ENCODE measurements around the gene PCDHB6.
"Not testable (repeated sequence)": the region's sequence is repeated elsewhere in the genome, so short reads cannot be mapped to it uniquely, and the experiment has no call there.

Gene PCDHB6

GRCh38 chr5:141149812-141150211 lies at the start of gene PCDHB6:
Gene PCDHB6, plus strand, starts transcription at chr5:141150057. Its CDS starts 201 bp downstream, at chr5:141150258.
- DNase-seq (ENCODE audit: low read depth in 3 of 3, low spot score in 1 of 3): no peak

GRCh38 chr5:141100243-141100805 lies 49.5 kb upstream of the PCDHB6 start, which contains the start of gene PCDHB3:
Gene PCDHB3, plus strand, starts transcription at chr5:141100473. Its CDS starts 177 bp downstream, at chr5:141100650.
- DNase-seq (ENCODE audit: low read depth in 3 of 3, low spot score in 1 of 3): no peak

GRCh38 chr5:141101059-141101458 lies 48.8 kb upstream of the PCDHB6 start:
- no peak for DNase-seq (ENCODE audit: low read depth in 3 of 3, low spot score in 1 of 3)

- DNase-seq (ENCODE audit: low read depth in 3 of 3, low spot score in 1 of 3): not testable (repeated sequence)
These were observed 47.8 kb upstream of the PCDHB6 start for GRCh38 chr5:141102070-141102469.

- not testable (repeated sequence) for DNase-seq (ENCODE audit: low read depth in 3 of 3, low spot score in 1 of 3)
These were observed 47.4 kb upstream of the PCDHB6 start for GRCh38 chr5:141102471-141102870.

- no peak for DNase-seq (ENCODE audit: low read depth in 3 of 3, low spot score in 1 of 3)
These were observed 44.5 kb upstream of the PCDHB6 start for GRCh38 chr5:141105350-141105749.

- DNase-seq (ENCODE audit: low read depth in 3 of 3, low spot score in 1 of 3): no peak
These were observed 30.6 kb upstream of the PCDHB6 start for GRCh38 chr5:141119250-141119649.

- DNase-seq (ENCODE audit: low read depth in 3 of 3, low spot score in 1 of 3): no peak
These were observed 28.3 kb upstream of the PCDHB6 start, which contains the start of gene PCDHB4 for GRCh38 chr5:141121563-141121962. Gene PCDHB4, plus strand, starts transcription at chr5:141121818. Its CDS starts 181 bp downstream, at chr5:141121999.

- no peak for DNase-seq (ENCODE audit: low read depth in 3 of 3, low spot score in 1 of 3)
These were observed 27.9 kb upstream of the PCDHB6 start for GRCh38 chr5:141121985-141122384.

GRCh38 chr5:141123396-141124135 lies 26.3 kb upstream of the PCDHB6 start:
- not testable (repeated sequence) for DNase-seq (ENCODE audit: low read depth in 3 of 3, low spot score in 1 of 3)

- DNase-seq (ENCODE audit: low read depth in 3 of 3, low spot score in 1 of 3): no peak
These were observed 22.6 kb upstream of the PCDHB6 start for GRCh38 chr5:141127305-141127704.

GRCh38 chr5:141135030-141135717 lies 14.7 kb upstream of the PCDHB6 start, which contains the start of gene PCDHB5:
Gene PCDHB5, plus strand, starts transcription at chr5:141135206. Its CDS starts 229 bp downstream, at chr5:141135435.
- DNase-seq (ENCODE audit: low read depth in 3 of 3, low spot score in 1 of 3): no peak

GRCh38 chr5:141135718-141136266 lies 14.1 kb upstream of the PCDHB6 start:
- DNase-seq (ENCODE audit: low read depth in 3 of 3, low spot score in 1 of 3): no peak

GRCh38 chr5:141137346-141137745 lies 12.5 kb upstream of the PCDHB6 start:
- not testable (repeated sequence) for DNase-seq (ENCODE audit: low read depth in 3 of 3, low spot score in 1 of 3)

- no peak for DNase-seq (ENCODE audit: low read depth in 3 of 3, low spot score in 1 of 3)
These were observed 551 bp downstream of the PCDHB6 start for GRCh38 chr5:141150224-141150992.

- no peak for DNase-seq (ENCODE audit: low read depth in 3 of 3, low spot score in 1 of 3)
These were observed 1.1 kb downstream of the PCDHB6 start for GRCh38 chr5:141150993-141151325.

- not testable (repeated sequence) for DNase-seq (ENCODE audit: low read depth in 3 of 3, low spot score in 1 of 3)
These were observed 1.8 kb downstream of the PCDHB6 start for GRCh38 chr5:141151632-141152031.

GRCh38 chr5:141152096-141152495 lies 2.2 kb downstream of the PCDHB6 start:
- not testable (repeated sequence) for DNase-seq (ENCODE audit: low read depth in 3 of 3, low spot score in 1 of 3)

- no peak for DNase-seq (ENCODE audit: low read depth in 3 of 3, low spot score in 1 of 3)
These were observed 5.9 kb downstream of the PCDHB6 start for GRCh38 chr5:141155540-141156374.

GRCh38 chr5:141157356-141157755 lies 7.5 kb downstream of the PCDHB6 start:
- not testable (repeated sequence) for DNase-seq (ENCODE audit: low read depth in 3 of 3, low spot score in 1 of 3)

Measured in stimulated activated CD4-positive, alpha-beta T cell treated with anti-CD3 and anti-CD28 coated beads, TNF-alpha, amount 100 ng/mL, for 1 hour (primary cell).